Ectodermal cell (in vitro differentiated cells): ENCODE measurements around the gene MICAL2.

Experiments used
- H3K27ac ChIP-seq: 2 replicates; pipeline ENCODE4 v1.7.0; 2013; ENCODE audit warnings: mild to moderate bottlenecking, low read depth, low read length; ENCODE audit not compliant: insufficient read depth, poor library complexity, severe bottlenecking
- H3K27me3 ChIP-seq: 2 replicates; pipeline ENCODE4 v1.7.0; 2013; ENCODE audit warnings: mild to moderate bottlenecking, low read length; ENCODE audit not compliant: insufficient read depth, control insufficient read depth, poor library complexity, severe bottlenecking
- H3K36me3 ChIP-seq: one replicate; pipeline ENCODE4 v1.7.0; 2013; ENCODE audit warnings: low read length; ENCODE audit not compliant: control insufficient read depth, insufficient read depth
- H3K4me1 ChIP-seq: one replicate; pipeline ENCODE4 v1.7.0; 2013; ENCODE audit warnings: low read length; ENCODE audit not compliant: control insufficient read depth, insufficient read depth
- H3K4me3 ChIP-seq: 2 replicates; pipeline ENCODE4 v1.7.0; 2013; ENCODE audit warnings: low read depth, low read length, control low read depth; ENCODE audit not compliant: insufficient read depth
- H3K9me3 ChIP-seq: 2 replicates; pipeline ENCODE4 v1.7.0; 2013; ENCODE audit warnings: mild to moderate bottlenecking, low read length, moderate library complexity; ENCODE audit not compliant: control insufficient read depth
- WGBS, 2 experiments: methylation state at CpG; one replicate each; pipeline ENCODE4 v1.1.7; 2013; ENCODE audit warnings: missing lambda C conversion rate in 2 of 2; 5-methylcytosine and 5-hydroxymethylcytosine counted together

Gene MICAL2

DNA sequence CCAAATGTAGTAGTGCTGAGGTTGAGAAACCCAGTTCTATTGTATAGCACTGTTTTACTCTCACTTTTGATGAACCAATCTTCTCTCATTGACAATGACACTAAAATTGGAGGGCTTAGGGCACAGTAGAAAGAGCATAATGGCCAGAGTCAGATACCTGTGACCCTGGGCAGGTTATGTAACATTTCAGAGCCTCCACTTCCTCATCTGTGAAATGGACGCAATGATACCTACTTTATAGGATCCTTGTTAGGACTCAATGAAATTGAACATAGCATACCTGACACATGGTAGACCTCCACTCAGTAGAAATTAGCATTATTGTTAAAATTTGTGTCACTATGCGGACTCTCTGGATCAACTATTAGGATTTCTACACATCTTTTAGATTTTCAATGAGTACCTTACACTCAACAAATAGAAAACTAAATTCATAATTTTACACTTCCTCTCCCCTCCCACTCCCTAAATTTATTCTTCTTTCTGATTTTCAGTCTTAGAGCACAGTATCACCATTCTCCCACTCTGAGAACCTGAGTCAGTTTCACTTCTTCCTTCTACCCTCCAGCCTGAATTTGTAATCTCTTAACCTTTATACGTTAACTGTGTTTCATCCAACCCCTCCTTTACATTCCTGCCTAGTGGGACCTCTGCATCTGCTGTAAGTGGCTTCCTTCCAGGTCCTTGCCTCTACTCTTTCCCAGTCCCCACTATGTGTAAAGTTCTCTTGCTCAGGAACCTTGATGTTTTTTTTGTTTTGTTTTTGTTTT lies 78.3 kb downstream of the MICAL2 start:
- no peak overlapping the region for H3K27ac ChIP-seq
- H3K27me3 ChIP-seq, result no peaks in the 10 kb centered on the region
- H3K9me3 ChIP-seq, result no peaks in the 10 kb centered on the region
- WGBS, 2 experiments, result 92 to 95% methylated on average over 3 of the region's 3 CpGs
- no peaks in the 10 kb centered on the region for H3K36me3 ChIP-seq
- no peak overlapping the region for H3K4me3 ChIP-seq
- H3K4me1 ChIP-seq, result peaks cover 16% of the 10 kb centered on the region

DNA sequence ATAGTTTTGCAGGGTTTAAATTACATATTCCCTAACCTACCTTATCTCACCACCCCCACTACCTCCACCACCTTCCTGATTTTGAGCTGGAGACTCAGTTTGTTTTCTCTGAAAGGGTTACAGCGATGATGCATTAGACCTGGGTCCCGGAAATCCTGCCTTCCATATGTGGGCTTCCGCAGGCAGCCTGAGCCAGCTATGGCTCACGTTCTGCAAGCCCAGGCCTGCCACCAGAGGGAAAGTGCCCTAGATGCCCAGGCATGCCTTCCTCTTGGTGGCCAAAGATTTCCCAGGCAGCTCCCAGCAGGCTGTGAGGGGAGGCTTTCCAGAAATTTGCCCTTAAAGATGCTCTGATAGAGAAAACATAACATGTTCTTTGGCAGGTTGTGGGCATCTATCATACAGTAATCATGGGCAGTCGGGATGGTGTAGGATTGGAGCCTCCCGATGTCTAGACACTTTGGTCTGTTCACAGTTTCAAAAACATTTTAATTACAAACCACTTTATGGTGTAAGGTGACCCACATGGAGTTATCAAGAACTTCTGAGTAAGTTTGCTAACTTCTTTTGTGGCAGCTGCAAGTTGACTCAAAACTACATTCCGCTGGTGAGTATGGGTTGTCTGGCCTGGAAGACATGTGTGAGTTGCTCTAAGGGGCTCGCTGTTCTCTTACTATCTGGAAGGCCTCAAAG lies 79.3 kb downstream of the MICAL2 start:
- Histone ChIP-seq H3K36me3 (no peaks in the 10 kb centered on the region), H3K4me3 (no peak overlapping the region), H3K27me3 (no peaks in the 10 kb centered on the region), H3K27ac (no peak overlapping the region), H3K4me1 (peaks cover 16% of the 10 kb centered on the region), H3K9me3 (no peaks in the 10 kb centered on the region)
- WGBS, 2 experiments, result 90 to 92% methylated on average over 8 of the region's 8 CpGs

DNA sequence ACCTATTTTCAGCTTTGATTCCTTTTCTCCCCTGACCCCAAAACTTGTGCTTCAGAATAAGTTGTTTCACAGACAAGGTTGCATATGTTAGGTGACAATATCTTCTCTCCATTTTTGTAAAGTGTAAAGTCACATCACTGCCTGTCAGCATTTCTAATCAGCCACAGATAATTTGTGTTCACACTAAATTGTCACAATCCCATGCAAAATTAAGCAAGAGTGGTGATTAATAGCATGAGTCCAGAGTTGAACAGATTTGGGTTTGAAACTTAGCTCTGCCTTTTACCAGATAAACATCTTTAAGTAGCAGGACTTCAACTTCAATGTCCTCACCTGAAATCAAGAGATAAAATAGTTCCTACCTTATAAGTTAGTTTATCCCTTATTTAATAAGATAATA lies 80.1 kb downstream of the MICAL2 start:
- no peaks in the 10 kb centered on the region for H3K36me3 ChIP-seq

DNA sequence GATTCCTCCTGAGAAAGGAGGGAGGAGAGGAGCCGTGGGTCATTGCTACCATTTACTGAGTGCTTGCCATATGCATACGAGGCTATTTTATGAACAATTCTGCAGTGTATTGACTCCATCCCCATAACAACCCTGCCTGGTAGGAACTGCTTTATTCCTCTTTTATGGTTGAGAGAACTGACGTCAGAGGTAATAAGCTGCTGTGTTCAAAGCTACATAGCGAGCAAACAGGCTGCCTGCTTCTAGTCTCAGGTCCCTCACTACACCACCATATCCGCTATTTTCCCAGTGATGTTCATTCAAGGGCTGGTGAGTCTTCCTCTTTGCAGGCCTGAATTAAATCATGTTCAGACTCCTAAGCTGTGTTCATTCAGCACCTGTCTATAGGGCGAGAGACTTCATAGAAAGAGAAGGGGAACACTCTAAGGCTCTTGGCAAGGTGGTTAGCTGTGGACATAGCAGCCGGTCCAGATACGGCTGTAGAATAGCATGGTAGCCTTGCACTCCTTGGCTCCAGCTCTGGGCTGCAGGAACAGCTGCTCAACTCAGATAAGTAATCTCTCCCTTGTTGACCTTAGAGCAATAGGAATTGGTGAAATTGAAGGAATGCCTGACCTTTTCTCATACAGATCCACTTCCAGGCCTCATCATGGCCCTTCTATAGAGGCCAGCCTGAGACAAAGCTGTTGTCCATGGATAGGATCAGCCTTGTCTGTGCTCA lies 82.6 kb downstream of the MICAL2 start:
- Histone ChIP-seq H3K27me3 (no peaks in the 10 kb centered on the region), H3K27ac (no peak overlapping the region), H3K36me3 (no peaks in the 10 kb centered on the region), H3K9me3 (no peaks in the 10 kb centered on the region), H3K4me1 (peaks cover 7% of the 10 kb centered on the region), H3K4me3 (no peak overlapping the region)
- WGBS, 2 experiments, result 92 to 93% methylated on average over 8 of the region's 8 CpGs

More for the DNA sequence above, 80.1 kb downstream of the MICAL2 start:
- Histone ChIP-seq H3K4me1 (peaks cover 16% of the 10 kb centered on the region), H3K4me3 (no peak overlapping the region), H3K9me3 (no peaks in the 10 kb centered on the region), H3K27ac (no peak overlapping the region), H3K27me3 (no peaks in the 10 kb centered on the region)

DNA sequence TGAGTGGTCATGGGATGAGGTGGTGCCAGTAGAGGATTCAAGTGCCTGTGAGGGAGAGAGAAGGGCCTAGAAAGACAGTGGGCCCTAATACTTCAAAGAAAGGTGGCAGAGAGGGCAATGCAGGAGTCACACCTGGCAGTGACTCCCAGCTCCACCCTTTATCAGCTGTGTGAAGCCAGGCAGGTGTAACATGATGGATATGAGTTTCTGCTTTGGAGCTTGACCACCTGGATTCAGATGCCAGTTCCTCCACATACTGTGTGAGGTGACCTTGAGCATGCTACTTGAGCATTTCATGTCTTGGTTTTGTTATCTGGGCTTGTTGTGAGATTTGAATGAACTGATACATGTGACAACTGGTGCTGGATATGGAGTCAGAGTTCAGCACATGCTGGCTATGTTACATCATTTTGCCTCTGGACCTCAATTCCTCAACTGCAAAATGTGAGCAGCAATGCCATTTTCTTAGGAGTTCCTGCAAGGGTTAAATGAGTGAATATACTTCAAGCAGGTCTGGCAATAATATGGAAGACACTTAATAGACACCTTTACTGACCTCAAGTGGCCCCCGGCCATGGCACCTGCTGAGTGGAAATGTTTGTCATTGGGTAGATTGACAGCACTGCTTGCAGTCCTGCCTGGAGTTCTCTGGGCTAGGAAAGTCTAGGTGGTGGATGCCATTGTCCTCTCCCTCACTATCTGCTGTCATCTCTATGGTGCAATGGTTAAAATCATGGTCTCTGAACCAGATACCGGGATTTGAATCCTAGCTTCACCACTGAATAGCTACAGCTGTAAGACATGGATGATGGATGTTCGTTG lies 83.3 kb downstream of the MICAL2 start:
- Histone ChIP-seq H3K27me3 (no peaks in the 10 kb centered on the region), H3K27ac (no peak overlapping the region), H3K4me3 (no peak overlapping the region), H3K9me3 (no peaks in the 10 kb centered on the region), H3K36me3 (no peaks in the 10 kb centered on the region), H3K4me1 (peaks cover 7% of the 10 kb centered on the region)
- WGBS, 2 experiments, result 90 to 92% methylated on average over 3 of the region's 3 CpGs

DNA sequence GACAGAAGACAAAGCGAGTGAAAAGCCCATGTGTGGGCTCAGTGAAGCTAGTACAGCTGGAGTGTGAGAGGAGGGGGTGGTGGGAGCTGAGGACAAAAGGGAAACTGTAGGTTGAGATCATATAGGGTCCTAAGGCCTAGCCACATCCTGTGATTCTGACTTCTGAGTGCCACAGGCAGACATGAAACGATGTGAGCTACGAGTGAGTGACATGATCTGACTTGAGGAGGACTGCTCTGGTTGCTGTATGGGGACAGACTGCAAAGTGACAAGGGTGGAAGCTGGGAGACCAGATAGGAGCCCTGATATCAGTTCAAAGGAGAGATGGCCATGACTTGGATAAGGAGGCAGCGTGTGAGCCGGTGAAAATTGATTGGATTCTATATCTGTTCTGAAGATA lies 85.4 kb downstream of the MICAL2 start:
- H3K4me3 ChIP-seq, result no peak overlapping the region
- 91 to 95% methylated on average over 5 of the region's 5 CpGs for WGBS, 2 experiments
- H3K9me3 ChIP-seq, result no peaks in the 10 kb centered on the region
- H3K36me3 ChIP-seq, result no peaks in the 10 kb centered on the region
- H3K4me1 ChIP-seq, result peaks cover 7% of the 10 kb centered on the region
- no peaks in the 10 kb centered on the region for H3K27me3 ChIP-seq
- no peak overlapping the region for H3K27ac ChIP-seq

DNA sequence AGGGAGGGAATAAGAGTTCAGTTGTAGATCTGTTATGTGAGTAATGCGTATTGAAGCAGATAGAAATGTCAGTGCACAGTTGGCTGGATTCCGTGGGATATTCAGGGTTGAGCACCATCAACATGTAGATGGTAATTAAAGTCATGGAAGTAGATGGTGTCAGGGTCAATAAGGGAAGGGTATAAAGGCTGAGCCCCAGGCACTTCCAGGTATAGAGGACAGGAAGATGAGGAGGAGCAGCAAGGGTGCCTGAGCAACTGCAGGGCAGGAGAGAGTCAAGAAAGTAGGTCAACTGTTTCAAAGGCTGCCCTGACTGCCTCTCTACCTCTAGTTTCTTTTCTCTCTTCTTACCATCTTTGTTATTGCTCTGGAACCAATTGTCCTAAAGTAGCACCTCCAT lies 85.9 kb downstream of the MICAL2 start:
- Histone ChIP-seq H3K36me3 (no peaks in the 10 kb centered on the region), H3K9me3 (no peaks in the 10 kb centered on the region), H3K4me1 (peaks cover 7% of the 10 kb centered on the region), H3K27ac (no peak overlapping the region), H3K4me3 (no peak overlapping the region), H3K27me3 (no peaks in the 10 kb centered on the region)
- WGBS, 2 experiments, result 96 to 97% methylated on average over 2 of the region's 2 CpGs

DNA sequence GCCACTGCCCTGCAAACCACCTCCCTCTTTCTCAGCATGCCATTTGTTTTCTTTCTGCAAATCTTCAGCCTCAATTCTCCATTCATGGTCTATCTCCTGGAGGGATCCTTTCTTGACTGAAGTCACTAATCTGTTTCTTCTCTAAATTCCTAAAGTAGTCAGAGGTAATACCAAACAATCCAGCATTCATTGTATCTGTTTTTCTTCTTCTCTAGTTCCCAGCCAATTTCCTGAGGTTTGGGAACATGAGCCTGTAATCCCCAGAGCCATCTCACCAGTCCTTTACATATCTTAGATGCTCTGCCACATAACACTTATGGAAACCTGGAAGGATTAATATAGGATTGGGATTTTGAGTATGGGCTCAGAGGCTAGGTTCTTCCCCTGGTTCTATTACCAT lies 86.5 kb downstream of the MICAL2 start:
- Histone ChIP-seq H3K27ac (no peak overlapping the region), H3K27me3 (no peaks in the 10 kb centered on the region), H3K36me3 (no peaks in the 10 kb centered on the region), H3K9me3 (no peaks in the 10 kb centered on the region), H3K4me3 (no peak overlapping the region), H3K4me1 (peaks cover 7% of the 10 kb centered on the region)

DNA sequence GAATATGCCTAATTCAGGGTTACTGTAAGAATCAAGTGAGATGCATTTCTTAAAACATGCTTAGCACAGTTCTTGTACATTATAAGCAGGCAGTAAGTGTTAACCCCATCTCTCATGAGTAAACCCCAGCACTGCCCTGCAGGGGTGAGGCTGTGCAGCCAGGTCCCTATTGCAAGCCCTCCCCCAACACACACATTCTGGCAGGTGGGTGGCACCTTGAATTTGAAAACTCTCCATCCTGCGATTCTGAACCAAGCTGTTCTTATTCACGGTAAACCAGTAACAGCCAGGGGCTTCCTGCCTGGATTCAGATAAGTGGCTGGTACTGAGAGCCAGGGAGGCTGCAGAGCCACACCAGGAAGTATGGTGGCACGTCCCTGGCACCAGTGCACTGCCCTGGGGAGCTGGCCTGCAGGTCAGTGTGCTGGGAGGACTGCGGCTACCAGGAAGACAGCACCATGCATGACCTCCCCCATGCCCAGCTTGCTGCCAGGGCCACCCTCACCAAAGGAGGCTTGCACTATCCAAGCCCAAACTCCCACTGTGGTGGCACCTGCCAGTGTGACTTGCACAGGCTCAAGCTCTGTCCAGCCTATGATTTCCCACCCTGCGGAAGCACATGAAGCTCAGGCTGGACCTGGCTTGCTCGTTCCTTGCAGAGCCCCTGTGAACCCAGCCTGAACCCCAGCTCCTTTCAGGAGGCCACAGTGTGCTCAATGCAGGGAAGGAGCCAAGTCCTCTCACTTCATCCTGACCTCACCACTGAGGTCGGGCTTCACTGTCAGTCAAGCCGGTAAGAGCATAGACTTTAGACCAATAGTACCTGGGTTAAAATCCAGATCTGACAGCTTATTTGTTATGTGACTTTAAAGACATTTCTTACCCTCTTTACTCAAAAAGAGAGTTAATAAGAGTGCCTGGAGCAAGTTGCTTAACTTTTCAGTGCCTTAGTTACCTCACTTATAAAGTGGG lies 88.1 kb downstream of the MICAL2 start:
- no peaks in the 10 kb centered on the region for H3K9me3 ChIP-seq
- H3K4me1 ChIP-seq, result peaks cover 7% of the 10 kb centered on the region
- H3K27ac ChIP-seq, result no peak overlapping the region
- H3K36me3 ChIP-seq, result no peaks in the 10 kb centered on the region
- WGBS, 2 experiments, result 91 to 96% methylated on average over 8 of the region's 8 CpGs
- H3K27me3 ChIP-seq, result no peaks in the 10 kb centered on the region
- H3K4me3 ChIP-seq, result no peak overlapping the region
